ENCODE measurements around the gene COL8A1.

GRCh38 chr3:99637368-99638111 is 854 bp upstream of the COL8A1 start:
- TF ChIP-seq CTCF (IDR thresholded peaks at IDR 0.05 in 2 of 3, conservative IDR thresholded peaks at IDR 0.05 in 1 of 3; ENCODE audit: borderline replicate concordance in 1 of 3, insufficient read depth in 1 of 3, low read depth in 2 of 3, low read length in 2 of 3): no peak
- no peak for TF ChIP-seq POLR2AphosphoS5 (IDR thresholded peaks at IDR 0.05; ENCODE audit: low read depth, low read length)
- no peak for TF ChIP-seq REST (IDR thresholded peaks at IDR 0.05; ENCODE audit: low read depth)
- no peak for TF ChIP-seq POLR2A (IDR thresholded peaks at IDR 0.05; ENCODE audit: borderline replicate concordance, extremely low read depth, insufficient read depth, insufficient read length)
- no peak for TF ChIP-seq EZH2phosphoT487 (IDR thresholded peaks at IDR 0.05; ENCODE audit: borderline replicate concordance)
- TF ChIP-seq EGR1 (IDR thresholded peaks at IDR 0.05; ENCODE audit: low read depth): no peak
- TF ChIP-seq EZH2 (IDR thresholded peaks at IDR 0.05): no peak
- no peak for TF ChIP-seq TCF7L2 (IDR thresholded peaks at IDR 0.05; ENCODE audit: borderline replicate concordance, extremely low read depth, insufficient read depth, insufficient read length)
- TF ChIP-seq YY1 (IDR thresholded peaks at IDR 0.05; ENCODE audit: extremely low read depth, insufficient replicate concordance, low read depth, low read length): no peak
- no peak for TF ChIP-seq MAX (IDR thresholded peaks at IDR 0.05)
- no peak for TF ChIP-seq RAD21 (IDR thresholded peaks at IDR 0.05; ENCODE audit: low read depth)
- 0 out of 2 replicates have a peak, but pooled peaks have one; percentile 9 for TF ChIP-seq FOSL1 (IDR thresholded peaks at IDR 0.05; ENCODE audit: low read depth)
- TF ChIP-seq CBX3 (IDR thresholded peaks at IDR 0.05; ENCODE audit: low read depth): no peak
- TF ChIP-seq CEBPB (IDR thresholded peaks at IDR 0.05; ENCODE audit: low read depth): no peak

Data from HCT116 (cell line).